Posterior cingulate gyrus (tissue), 11 donors: Measurements from ENCODE around the gene P2RY12.

Experiments
- DNase-seq, 10 donors: peaks; one replicate each; pipeline versions ENCODE4 v3.0.0 to v3.0.0-alpha.2; 2020 to 2021; ENCODE audit warnings: mixed read lengths in 3 of 10
- intact Hi-C: fragments of 100-400 bp; cut with DNase I; formaldehyde crosslinking; loops from one replicate; pipeline ENCODE4 v1.15.1; 2023

The P2RY12 gene

DNA sequence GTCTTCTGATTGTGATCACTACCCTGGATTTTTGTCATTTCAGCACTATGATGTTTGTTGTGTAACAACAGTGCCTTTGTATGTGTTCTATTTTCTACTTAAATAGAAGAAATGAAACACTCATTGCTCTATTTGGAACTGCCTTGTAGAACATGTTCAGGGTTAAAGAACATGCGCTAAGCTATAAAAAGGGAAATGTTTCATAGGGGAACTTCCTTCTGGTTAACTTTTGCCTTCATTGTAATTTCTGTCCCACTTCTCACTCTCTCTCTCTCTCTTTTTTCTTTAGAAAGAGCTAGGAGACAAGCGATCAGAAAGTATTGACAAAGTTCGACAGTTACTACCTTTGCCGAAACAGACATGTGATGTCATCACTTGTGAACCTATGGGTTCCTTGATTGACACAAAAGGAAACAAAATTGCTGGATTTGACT lies at the start of gene P2RY12:
P2RY12 (minus strand) TSS at position 13 of the 434 bp plus-strand sequence. CDS start 45,908 bp downstream, outside the sequence.
- DNase-seq: no peak

DNA sequence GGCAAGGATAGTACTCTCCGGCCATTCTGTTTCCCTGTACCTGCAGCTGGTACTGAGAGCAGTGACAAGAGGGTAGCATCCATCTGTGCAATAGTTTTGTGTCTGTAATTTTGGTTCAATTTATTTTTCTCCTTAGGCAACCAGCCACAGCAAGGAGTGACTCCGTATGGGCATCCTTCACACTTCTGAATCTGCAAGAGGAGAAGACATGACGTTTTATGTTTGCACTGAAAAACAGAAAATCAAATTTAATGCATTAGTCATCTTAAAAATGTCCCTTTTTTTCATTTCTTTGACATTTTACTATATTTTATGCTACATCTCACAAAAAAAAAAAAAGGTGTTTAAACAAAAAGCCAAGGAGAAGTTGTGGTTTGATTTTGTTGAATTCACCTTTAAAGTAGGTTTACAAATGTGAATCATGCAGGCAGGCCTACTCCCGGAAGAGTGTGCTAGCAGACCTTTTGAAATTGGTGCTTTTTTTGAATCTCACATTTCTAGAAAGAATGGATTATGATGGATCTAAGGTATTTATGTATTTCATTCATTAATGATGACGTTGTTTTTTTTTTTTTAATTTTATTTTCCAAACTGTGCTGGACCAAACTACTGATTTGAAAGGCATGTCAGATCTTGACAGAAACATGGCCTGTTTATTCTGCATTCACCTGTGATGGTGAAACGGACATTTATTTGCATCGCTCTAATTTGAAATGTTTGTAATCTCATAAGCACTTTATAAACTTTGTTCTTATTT lies 48.2 kb upstream of the P2RY12 start:
- DNase-seq: no peak
- intact Hi-C loops: no loop called here

More for the DNA sequence above, at the start of gene P2RY12:
- intact Hi-C loops: no loop called here

DNA sequence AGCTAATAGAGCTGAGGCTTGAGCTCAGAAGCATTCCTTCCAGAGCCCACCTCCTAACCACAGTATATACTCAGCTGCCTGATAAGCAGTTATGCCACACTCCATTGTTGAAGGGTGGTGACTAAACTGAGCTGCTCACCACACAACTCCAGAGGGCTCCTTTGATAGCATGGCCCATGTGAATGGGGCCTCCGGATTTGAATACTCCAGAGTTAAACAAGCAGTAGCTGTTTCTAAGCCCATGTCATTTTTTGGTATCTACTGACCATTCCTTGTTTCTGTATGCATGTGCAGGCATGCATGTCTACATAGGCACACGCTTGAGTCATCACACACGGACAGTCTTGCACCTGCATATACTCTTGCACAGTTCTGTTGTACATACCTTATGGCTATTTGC lies 47.4 kb upstream of the P2RY12 start:
- intact Hi-C loops: no loop called here

GRCh38 chr3:151430821-151431484 lies 46.4 kb upstream of the P2RY12 start:
- intact Hi-C loops: no loop called here
- no peak for DNase-seq

More for the DNA sequence above, 47.4 kb upstream of the P2RY12 start:
- DNase-seq: no peak

DNA sequence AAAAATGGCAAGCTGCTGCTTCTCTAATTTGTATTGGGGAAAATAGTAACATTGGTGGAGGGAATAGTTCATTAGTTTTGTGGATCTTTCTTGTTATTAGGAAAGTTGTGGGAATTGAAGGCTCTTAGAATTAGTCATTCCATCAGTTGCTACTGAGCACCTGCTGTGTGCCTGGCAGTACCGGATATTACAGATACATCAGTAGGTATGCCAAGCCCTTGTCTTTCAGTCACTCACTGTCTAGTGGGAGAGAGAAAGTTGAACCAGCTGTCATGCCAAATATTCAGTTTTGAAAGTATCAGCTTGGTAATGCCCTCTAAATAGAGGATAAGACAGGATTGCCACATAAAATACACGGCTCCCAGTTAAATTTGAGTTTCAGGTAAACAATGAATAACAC lies 43.8 kb upstream of the P2RY12 start:
- DNase-seq: no peak
- intact Hi-C loops: no loop called here

GRCh38 chr3:151426341-151426657 lies 41.7 kb upstream of the P2RY12 start:
- intact Hi-C loops: no loop called here

GRCh38 chr3:151425627-151426340 lies 41.2 kb upstream of the P2RY12 start:
- no peak for DNase-seq
- intact Hi-C loops: no loop called here

More at GRCh38 chr3:151426341-151426657, 41.7 kb upstream of the P2RY12 start:
- DNase-seq: no peak

- no peak for DNase-seq
- intact Hi-C loops: no loop called here
Measured at GRCh38 chr3:151423091-151423490, 38.5 kb upstream of the P2RY12 start.

- no peak for DNase-seq
- intact Hi-C loops: no loop called here
Measured at GRCh38 chr3:151421938-151422337, 37.4 kb upstream of the P2RY12 start.

GRCh38 chr3:151419806-151420205 lies 35.3 kb upstream of the P2RY12 start:
- intact Hi-C loops: no loop called here
- DNase-seq: no peak

GRCh38 chr3:151415289-151415688 lies 30.7 kb upstream of the P2RY12 start:
- no peak for DNase-seq
- intact Hi-C loops: no loop called here

DNA sequence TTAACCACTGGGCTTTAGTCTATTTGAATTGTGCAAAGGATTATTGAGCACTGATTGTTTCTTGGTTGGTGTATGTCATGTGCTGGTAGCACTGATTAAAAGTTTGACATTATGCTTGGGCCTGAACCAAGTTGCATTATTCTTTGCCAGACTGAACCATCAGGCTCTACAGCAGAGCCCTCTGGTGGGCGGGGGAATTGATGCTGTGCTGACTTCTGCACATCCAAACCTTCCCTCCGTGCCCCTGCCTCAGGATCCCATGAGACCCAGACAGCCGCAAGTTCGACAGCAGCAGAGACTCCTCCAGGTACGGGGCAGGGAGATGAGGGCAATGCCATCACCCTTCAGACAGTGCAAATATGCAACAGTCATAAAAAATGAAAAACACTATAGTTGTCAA lies 28.4 kb upstream of the P2RY12 start:
- intact Hi-C loops: no loop called here
- DNase-seq: no peak

DNA sequence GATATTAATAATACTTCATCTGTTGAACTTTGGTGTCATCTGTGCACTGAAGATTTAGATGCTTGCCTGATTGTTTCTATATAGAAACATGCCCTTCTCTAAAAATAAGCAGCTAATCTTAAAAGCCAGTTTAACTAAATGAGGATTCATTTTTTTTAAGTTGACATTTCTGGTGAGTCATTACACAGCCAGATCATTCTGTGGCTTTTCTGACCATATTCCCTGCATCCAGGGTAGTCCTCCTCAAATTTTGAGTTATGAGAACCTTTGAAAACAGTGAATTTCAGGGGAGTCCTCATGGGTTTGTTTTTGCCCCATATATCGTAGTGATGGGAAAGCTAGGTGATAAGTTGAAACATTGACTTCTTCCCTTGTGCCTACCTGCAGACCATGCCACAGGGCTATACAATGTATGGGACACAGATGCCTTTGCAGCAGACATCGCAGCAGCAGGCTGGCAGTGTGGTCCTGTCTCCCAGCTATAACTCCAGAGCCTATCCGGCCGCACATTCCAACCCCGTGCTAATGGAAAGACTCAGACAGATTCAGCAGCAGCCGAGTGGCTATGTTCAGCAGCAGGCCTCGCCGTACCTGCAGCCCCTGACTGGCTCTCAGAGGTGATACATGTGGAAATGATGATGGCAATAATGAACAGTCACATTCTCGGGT lies 26.5 kb upstream of the P2RY12 start:
- intact Hi-C loops: no loop called here
- no peak for DNase-seq

DNA sequence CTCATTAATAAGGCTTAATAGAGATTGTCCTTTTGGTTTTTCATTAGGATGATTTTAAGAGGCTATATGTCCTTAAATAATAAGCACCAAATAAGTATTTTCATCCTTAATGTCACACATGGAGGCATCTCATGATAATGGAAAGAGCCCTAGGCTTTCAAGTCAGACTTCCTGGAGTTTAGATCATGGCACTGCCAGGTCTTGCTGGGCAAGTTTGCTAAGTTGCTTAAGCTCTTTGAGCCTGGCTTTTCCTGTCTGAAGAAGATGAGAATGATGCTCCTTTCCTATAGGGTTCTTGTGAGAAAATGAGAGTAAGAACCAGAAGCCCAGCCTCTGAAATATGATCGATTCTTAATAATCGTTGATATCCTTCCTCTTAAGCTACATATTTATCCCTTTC lies 23.4 kb upstream of the P2RY12 start:
- DNase-seq: no peak
- intact Hi-C loops: no loop called here

GRCh38 chr3:151404316-151404715 lies 19.8 kb upstream of the P2RY12 start:
- intact Hi-C loops: no loop called here
- DNase-seq: no peak

DNA sequence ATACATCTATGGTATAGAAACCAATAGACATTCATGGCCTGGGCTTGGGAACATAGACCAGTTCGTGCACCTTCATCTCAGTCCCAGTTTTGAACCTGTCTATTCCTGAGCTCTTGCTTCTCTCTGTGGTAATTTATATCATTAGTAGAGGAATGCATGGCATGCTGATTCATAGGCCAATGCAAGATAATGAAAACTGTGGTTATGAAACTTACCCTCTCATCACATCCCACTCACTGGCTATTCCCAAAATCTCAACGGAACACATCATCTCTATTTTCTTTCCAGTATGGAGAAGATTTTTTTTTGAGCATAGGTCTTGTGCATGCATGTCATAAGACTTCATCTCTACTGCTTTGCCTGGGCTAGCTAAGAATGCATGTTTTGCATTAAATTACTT lies 18.7 kb upstream of the P2RY12 start:
- no peak for DNase-seq
- intact Hi-C loops: no loop called here

DNA sequence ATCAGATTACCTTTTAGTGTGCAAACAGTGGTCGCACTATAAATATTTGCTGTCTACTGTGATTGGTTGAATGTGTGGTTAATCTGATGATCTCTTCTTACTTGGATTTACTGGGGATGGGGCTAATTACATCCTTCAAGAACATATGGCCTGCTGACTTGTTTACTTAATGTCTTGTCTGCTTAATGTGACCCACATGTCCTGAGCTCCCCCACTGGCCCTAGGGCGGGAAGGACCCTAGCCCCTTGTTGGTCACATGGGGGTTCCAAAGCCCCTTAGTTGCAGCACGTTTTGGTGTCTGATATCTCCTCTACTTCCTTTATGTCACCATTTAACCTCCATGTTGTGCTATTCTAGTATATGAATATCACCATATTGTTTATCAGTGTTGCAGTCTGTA lies 17.8 kb upstream of the P2RY12 start:
- intact Hi-C loops: no loop called here
- DNase-seq: no peak

- DNase-seq: no peak
- intact Hi-C loops: no loop called here
Measured at GRCh38 chr3:151400341-151400740, 15.8 kb upstream of the P2RY12 start.

DNA sequence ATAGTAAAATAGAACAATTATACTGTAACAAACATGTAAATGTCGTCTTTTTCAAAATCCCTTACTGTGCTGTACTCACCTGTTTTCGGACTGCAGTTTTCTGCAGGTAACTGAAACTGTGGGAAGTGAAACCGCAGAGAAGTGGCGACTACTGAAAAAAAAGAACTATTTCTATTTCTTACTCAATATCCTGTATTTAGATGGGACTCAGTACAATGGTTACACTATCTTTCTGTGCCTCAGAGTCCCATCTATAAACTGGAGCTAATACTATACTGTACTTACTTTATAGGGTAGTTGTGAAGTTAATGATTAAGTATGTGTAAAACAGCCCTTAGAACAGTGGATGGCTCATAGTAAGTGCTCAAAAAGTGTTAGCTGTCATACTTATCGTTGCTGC lies 14.3 kb upstream of the P2RY12 start:
- intact Hi-C loops: no loop called here
- no peak for DNase-seq

DNA sequence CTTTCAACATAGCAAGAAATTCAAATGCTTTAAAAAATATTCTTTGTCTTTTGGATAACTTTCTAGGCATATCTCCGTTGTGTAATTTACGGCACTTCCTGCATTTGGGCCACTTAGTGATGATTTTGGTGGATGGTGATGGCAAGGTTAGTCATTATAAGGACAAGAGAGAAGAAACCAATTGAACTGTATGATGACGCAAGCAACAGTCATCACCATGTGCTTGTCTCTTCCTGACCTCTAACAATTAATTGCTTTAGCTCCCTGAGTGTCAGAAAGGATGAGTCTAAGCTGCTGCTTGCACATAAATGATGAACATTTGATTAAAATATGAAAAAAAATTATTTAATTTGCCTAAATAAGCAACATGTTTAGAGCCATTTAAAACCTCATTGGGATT lies 11.3 kb upstream of the P2RY12 start:
- intact Hi-C loops: no loop called here
- DNase-seq: no peak

- no peak for DNase-seq
- intact Hi-C loops: no loop called here
Measured at GRCh38 chr3:151394611-151395010, 10.1 kb upstream of the P2RY12 start.
